ENCODE measurements around the gene HEATR5B. TPM values are rescaled to one million over a fixed set of nuclear protein-coding genes. Genes with fewer than 3 reads are reported as not detected.
"Not testable (repeated sequence)": the region's sequence is repeated elsewhere in the genome, so short reads cannot be mapped to it uniquely, and the experiment has no call there.

Gene HEATR5B
- total RNA-seq, 3 donors from 2014 or later = 18.1 to 25.5 (median 22.1) TPM

DNA sequence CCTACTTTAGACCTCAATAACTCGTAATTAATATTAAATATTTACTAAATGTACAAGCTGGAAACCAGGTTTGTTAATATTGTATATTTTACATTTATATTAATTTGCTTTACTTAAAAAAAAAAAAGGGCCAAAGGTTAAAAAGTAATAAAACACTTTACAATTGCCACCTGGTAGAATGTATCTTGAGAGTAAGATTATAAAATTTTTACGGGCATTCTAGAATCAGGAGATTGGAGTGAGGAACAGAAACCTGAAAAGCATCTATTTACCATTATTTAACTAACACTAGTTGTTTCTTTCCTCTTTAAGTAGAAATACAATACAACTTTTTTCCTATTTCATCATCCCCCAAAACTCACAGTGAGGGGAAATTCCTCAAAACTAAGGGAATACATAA, 102.3 kb downstream of the HEATR5B start:
- DNase-seq (no peak), ATAC-seq (peak; percentile 73)
- no peaks in the 10 kb centered on the region for H3K36me3 ChIP-seq (ENCODE audit: low read depth)
- peaks cover 7% of the 10 kb centered on the region for H3K4me1 ChIP-seq (ENCODE audit: low read depth)
- intact Hi-C loops (cut with DNase I, micrococcal nuclease) = no loop called here
- no peak overlapping the region for H3K4me3 ChIP-seq
- TF ChIP-seq CTCF (IDR thresholded peaks at IDR 0.05) = no peak
- no peaks in the 10 kb centered on the region for H3K9me3 ChIP-seq

GRCh38 chr2:36979007-36979406, 105.2 kb downstream of the HEATR5B start:
- DNase-seq; H3K9me3 ChIP-seq; H3K4me3 ChIP-seq; ATAC-seq; H3K36me3 ChIP-seq (ENCODE audit: low read depth); intact Hi-C loops (cut with DNase I, micrococcal nuclease); H3K4me1 ChIP-seq (ENCODE audit: low read depth): not testable (repeated sequence)

DNA sequence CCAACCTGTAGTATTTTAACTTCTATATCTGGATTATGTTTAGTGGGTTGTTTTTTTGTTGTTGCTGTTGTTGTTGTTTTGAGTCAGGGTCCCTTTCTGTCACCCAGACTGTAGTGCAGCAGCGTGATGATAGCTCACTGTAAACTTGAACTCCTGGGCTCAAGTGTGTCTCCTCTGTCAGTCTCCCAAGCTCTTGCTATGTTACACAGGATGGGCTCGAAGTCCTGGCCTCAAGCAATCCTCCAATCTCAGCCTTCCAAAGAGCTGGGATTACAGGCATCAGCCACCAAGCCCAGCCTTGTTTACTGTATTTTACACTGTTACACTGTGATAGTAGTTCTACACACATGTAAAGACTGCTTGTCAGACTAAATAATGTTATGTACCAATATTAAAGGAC, 108.1 kb downstream of the HEATR5B start:
- Histone ChIP-seq H3K4me3 (no peak overlapping the region), H3K9me3 (no peaks in the 10 kb centered on the region), H3K4me1 (ENCODE audit: low read depth) (no peaks in the 10 kb centered on the region), H3K36me3 (ENCODE audit: low read depth) (no peaks in the 10 kb centered on the region)
- DNase-seq (no peak), ATAC-seq (no peak)
- TF ChIP-seq CTCF (IDR thresholded peaks at IDR 0.05) = no peak
- intact Hi-C loops (cut with DNase I, micrococcal nuclease) = no loop called here

DNA sequence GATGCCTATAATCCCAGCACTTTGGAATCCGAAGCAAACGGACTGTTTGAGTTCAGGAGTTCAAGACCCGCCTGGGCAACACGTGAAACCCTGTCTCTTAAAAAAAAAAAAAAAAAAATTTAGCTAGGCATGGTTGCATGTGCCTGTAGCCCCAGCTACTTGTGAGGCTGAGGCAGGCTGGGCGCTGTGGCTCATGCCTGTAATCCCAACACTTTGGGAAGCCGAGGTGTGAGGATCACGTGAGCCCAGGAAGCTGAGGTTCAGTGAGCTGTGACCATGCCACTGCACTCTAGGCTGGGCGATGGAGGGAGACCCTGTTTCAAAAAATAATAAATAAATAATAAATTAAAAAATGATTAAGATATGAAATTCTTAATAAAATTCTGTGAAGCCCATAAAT, 108.9 kb downstream of the HEATR5B start:
- DNase-seq = no peak

DNA sequence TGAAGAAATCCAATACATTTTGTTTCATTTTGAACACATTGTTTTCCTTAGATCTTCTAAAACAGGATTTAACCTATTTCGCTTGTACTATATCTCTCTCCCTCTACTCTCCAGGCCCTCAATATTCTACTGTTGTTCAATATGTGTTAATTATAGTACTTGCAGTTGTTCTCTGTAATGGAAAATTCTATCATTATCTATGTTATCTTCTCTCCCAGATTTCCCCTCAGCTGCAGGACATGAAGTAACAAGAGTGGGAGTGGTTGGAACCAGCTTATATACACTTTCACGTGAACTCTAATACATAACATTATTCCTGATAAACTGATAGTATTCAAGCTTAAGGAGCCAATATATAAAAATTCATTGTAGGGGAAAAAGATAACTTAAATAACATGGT, 110.9 kb downstream of the HEATR5B start:
- no peak for ATAC-seq
- no peak for TF ChIP-seq CTCF (IDR thresholded peaks at IDR 0.05)
- no peak for DNase-seq
- H3K9me3 ChIP-seq = no peaks in the 10 kb centered on the region
- intact Hi-C loops (cut with DNase I, micrococcal nuclease) = no loop called here
- no peaks in the 10 kb centered on the region for H3K4me1 ChIP-seq (ENCODE audit: low read depth)
- H3K4me3 ChIP-seq = no peak overlapping the region
- H3K36me3 ChIP-seq (ENCODE audit: low read depth) = no peaks in the 10 kb centered on the region

More for the DNA sequence above, 108.9 kb downstream of the HEATR5B start:
- no peak for ATAC-seq
- no peak overlapping the region for H3K4me3 ChIP-seq
- no peaks in the 10 kb centered on the region for H3K36me3 ChIP-seq (ENCODE audit: low read depth)
- TF ChIP-seq CTCF (IDR thresholded peaks at IDR 0.05) = no peak
- no peaks in the 10 kb centered on the region for H3K9me3 ChIP-seq
- no peaks in the 10 kb centered on the region for H3K4me1 ChIP-seq (ENCODE audit: low read depth)
- intact Hi-C loops (cut with DNase I, micrococcal nuclease) = no loop called here

- no peak for ATAC-seq
- H3K4me3 ChIP-seq = no peak overlapping the region
- no peaks in the 10 kb centered on the region for H3K9me3 ChIP-seq
- peaks cover 4% of the 10 kb centered on the region for H3K4me1 ChIP-seq (ENCODE audit: low read depth)
- H3K36me3 ChIP-seq (ENCODE audit: low read depth) = no peaks in the 10 kb centered on the region
- intact Hi-C loops (cut with DNase I, micrococcal nuclease) = no loop called here
- no peak for DNase-seq
- no peak for TF ChIP-seq CTCF (IDR thresholded peaks at IDR 0.05)
Measured at GRCh38 chr2:36971990-36972389, 112.2 kb downstream of the HEATR5B start.

All from mucosa of descending colon (tissue), 3 donors.